ENCODE results near the gene NEU3.

NEU3 gene

DNA sequence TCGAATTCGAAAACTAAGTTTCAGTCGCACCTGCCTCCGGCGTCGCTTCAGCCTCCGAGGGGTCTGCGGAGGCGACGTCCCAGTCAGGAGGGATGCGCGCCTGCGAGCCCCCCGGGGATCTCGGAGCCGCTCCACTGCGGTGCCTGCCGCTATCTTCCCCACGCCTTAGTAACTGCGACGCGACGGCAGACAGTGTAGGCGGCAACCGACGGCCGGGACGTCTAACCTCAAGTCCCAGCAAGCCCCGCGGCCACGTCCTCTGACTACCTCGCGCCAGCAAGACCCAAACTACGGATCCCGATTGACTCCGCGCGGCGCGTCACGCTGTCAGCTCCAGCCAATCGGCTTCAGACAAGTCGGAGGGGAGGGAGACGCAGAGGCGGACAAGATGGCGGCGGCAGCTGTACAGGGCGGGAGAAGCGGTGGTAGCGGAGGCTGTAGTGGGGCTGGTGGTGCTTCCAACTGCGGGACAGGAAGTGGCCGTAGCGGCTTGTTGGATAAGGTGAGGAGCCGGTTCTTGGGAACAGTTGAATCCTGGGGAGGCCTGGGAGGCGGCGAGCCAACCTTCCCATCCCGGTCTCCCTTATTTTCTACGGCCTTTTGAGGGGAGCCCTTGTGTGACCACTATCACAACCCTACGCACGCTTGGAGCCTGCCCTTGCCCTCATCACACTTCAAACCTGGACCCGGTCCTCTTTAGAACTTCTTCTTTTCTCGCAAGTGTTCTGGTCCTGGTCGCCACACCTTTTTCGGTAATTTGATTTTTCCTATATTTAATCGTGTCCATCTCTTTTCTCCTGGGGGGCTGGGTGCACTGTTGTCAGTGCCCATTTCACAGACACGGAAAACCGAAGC is 39.6 kb upstream of the NEU3 start, which contains the start of the genes SPCS2 and XRRA1:
Gene SPCS2 (plus strand): TSS at position 369 of the 855 bp plus-strand sequence. CDS start 20 bp downstream, at position 389.
Gene XRRA1 (minus strand): TSS at position 194 of the 855 bp plus-strand sequence. CDS start 8,213 bp downstream, outside the sequence.
- Histone ChIP-seq H3K9ac (peak within 1 kb of the TSS; percentile 96), H3K4me3 (IDR thresholded peaks at IDR 0.05; ENCODE audit: insufficient read depth, low read depth, low read length) (no peak within 1 kb of the TSS), H2AFZ (ENCODE audit: low read depth) (peak within 1 kb of the TSS; percentile 97), H3K27me3 (ENCODE audit: insufficient read depth, low read depth) (no peaks in the 10 kb centered on the region), H3K27ac (peak within 1 kb of the TSS; percentile 72), H3K4me2 (peak within 1 kb of the TSS; percentile 100), H4K20me1 (ENCODE audit: insufficient read depth) (no peaks in the 10 kb centered on the region), H3K79me2 (ENCODE audit: insufficient read depth, low read depth) (peaks cover 59% of the 10 kb centered on the region), H3K36me3 (ENCODE audit: insufficient read depth) (no peaks in the 10 kb centered on the region; the same call in 1 of the 2 replicates), H3K4me1 (ENCODE audit: low read depth, poor library complexity, severe bottlenecking) (peaks cover 40% of the 10 kb centered on the region)
- TF ChIP-seq, protein P1, sequence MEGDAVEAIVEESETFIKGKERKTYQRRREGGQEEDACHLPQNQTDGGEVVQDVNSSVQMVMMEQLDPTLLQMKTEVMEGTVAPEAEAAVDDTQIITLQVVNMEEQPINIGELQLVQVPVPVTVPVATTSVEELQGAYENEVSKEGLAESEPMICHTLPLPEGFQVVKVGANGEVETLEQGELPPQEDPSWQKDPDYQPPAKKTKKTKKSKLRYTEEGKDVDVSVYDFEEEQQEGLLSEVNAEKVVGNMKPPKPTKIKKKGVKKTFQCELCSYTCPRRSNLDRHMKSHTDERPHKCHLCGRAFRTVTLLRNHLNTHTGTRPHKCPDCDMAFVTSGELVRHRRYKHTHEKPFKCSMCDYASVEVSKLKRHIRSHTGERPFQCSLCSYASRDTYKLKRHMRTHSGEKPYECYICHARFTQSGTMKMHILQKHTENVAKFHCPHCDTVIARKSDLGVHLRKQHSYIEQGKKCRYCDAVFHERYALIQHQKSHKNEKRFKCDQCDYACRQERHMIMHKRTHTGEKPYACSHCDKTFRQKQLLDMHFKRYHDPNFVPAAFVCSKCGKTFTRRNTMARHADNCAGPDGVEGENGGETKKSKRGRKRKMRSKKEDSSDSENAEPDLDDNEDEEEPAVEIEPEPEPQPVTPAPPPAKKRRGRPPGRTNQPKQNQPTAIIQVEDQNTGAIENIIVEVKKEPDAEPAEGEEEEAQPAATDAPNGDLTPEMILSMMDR (conservative IDR thresholded peaks at IDR 0.05; ENCODE audit: low read depth, low read length), result no peak

GRCh38 chr11:74949753-74950137 is 39.0 kb upstream of the NEU3 start:
- Histone ChIP-seq H2AFZ (ENCODE audit: low read depth) (peak overlapping the region; percentile 97; the same call in 1 of the 2 replicates), H3K79me2 (ENCODE audit: insufficient read depth, low read depth) (peaks cover 65% of the 10 kb centered on the region), H3K27me3 (ENCODE audit: insufficient read depth, low read depth) (no peaks in the 10 kb centered on the region), H3K9ac (peak overlapping the region; percentile 96), H3K4me3 (IDR thresholded peaks at IDR 0.05; ENCODE audit: insufficient read depth, low read depth, low read length) (no peak overlapping the region), H4K20me1 (ENCODE audit: insufficient read depth) (no peaks in the 10 kb centered on the region), H3K4me2 (peak overlapping the region; percentile 84), H3K36me3 (ENCODE audit: insufficient read depth) (no peaks in the 10 kb centered on the region; the same call in 1 of the 2 replicates), H3K4me1 (ENCODE audit: low read depth, poor library complexity, severe bottlenecking) (peaks cover 40% of the 10 kb centered on the region), H3K27ac (peak overlapping the region; percentile 72)
- TF ChIP-seq, protein P1 (conservative IDR thresholded peaks at IDR 0.05; ENCODE audit: low read depth, low read length), result no peak

DNA sequence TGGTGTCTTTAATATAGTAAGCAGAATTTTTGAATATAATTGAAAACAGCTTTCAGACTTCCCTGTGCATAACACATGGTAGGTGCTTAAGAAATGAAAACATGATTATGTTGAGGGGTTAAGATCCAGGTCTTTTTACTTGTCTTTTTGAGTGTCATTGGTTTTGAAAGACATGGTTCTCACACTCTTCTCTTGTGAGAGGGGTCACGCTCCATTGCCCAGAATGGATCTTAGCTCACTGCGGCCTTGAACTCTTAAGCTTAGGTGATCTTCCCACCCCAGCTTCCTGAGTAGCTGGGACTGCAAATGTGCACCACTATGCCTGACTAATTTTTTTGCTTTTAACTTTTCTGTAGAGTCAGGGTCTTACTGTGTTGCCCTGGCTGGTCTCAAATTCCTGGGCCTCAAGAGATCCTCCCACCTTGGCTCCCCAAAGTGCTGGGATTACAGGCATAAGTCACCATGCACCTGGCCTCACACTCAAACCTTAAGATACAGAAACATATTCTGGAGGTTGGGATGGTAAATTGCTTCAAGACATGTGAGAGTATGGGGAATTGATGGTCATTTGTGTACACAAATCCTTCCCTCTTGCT is 38.3 kb upstream of the NEU3 start:
- Histone ChIP-seq H3K9ac (peak overlapping the region; percentile 96; the same call in 1 of the 2 replicates), H2AFZ (ENCODE audit: low read depth) (no peak overlapping the region), H3K4me1 (ENCODE audit: low read depth, poor library complexity, severe bottlenecking) (peaks cover 40% of the 10 kb centered on the region), H4K20me1 (ENCODE audit: insufficient read depth) (no peaks in the 10 kb centered on the region), H3K36me3 (ENCODE audit: insufficient read depth) (no peaks in the 10 kb centered on the region; the same call in 1 of the 2 replicates), H3K27me3 (ENCODE audit: insufficient read depth, low read depth) (no peaks in the 10 kb centered on the region), H3K27ac (peak overlapping the region; percentile 72; the same call in 1 of the 2 replicates), H3K4me3 (IDR thresholded peaks at IDR 0.05; ENCODE audit: insufficient read depth, low read depth, low read length) (no peak overlapping the region), H3K4me2 (peak overlapping the region; percentile 84), H3K79me2 (ENCODE audit: insufficient read depth, low read depth) (peaks cover 73% of the 10 kb centered on the region)
- TF ChIP-seq, protein P1 (conservative IDR thresholded peaks at IDR 0.05; ENCODE audit: low read depth, low read length), result no peak

GRCh38 chr11:74951226-74951625 is 37.5 kb upstream of the NEU3 start:
- Histone ChIP-seq H3K4me3 (IDR thresholded peaks at IDR 0.05; ENCODE audit: insufficient read depth, low read depth, low read length) (no peak overlapping the region), H3K79me2 (ENCODE audit: insufficient read depth, low read depth) (peaks cover 78% of the 10 kb centered on the region), H3K27ac (no peak overlapping the region), H3K9ac (no peak overlapping the region), H3K36me3 (ENCODE audit: insufficient read depth) (no peaks in the 10 kb centered on the region; the same call in 1 of the 2 replicates), H2AFZ (ENCODE audit: low read depth) (no peak overlapping the region), H3K4me2 (peak overlapping the region; percentile 84; the same call in 1 of the 2 replicates), H3K27me3 (ENCODE audit: insufficient read depth, low read depth) (no peaks in the 10 kb centered on the region), H3K4me1 (ENCODE audit: low read depth, poor library complexity, severe bottlenecking) (peaks cover 40% of the 10 kb centered on the region), H4K20me1 (ENCODE audit: insufficient read depth) (no peaks in the 10 kb centered on the region; the same call in 1 of the 2 replicates)
- TF ChIP-seq, protein P1 (conservative IDR thresholded peaks at IDR 0.05; ENCODE audit: low read depth, low read length), result no peak

Measured in KMS-11 (cell line).